Neuronal stem cell (in vitro differentiated cells): Measurements from ENCODE around the gene HSPB8.
"Not testable (repeated sequence)": the region's sequence is repeated elsewhere in the genome, so short reads cannot be mapped to it uniquely, and the experiment has no call there.

Experiments
- DNase-seq: peaks from one replicate; pipeline ENCODE4 v3.0.0-alpha.2; 2013; ENCODE audit warnings: low spot score
- H2AFZ ChIP-seq: one replicate; pipeline ENCODE4 v1.6.1; 2013; ENCODE audit warnings: mild to moderate bottlenecking, low read length, inconsistent platforms
- H2AK5ac ChIP-seq: 2 replicates; pipeline ENCODE4 v1.6.1; 2013; ENCODE audit warnings: low read depth, mild to moderate bottlenecking, inconsistent platforms, low read length, moderate library complexity, mixed read lengths
- H2BK120ac ChIP-seq: 2 replicates; pipeline ENCODE4 v1.6.1; 2013; ENCODE audit warnings: low read depth, mild to moderate bottlenecking, inconsistent platforms, low read length, moderate library complexity, mixed read lengths
- H2BK12ac ChIP-seq: one replicate; pipeline ENCODE4 v1.6.1; 2013; ENCODE audit warnings: low read length, inconsistent platforms
- H2BK15ac ChIP-seq: 2 replicates; pipeline ENCODE4 v1.6.1; 2013; ENCODE audit warnings: mild to moderate bottlenecking, low read length, inconsistent platforms, mixed read lengths
- H2BK5ac ChIP-seq: one replicate; pipeline ENCODE4 v1.6.1; 2013; ENCODE audit warnings: inconsistent platforms, mild to moderate bottlenecking, low read length, moderate library complexity
- H3K14ac ChIP-seq: one replicate; pipeline ENCODE4 v1.6.1; 2013; ENCODE audit warnings: low read length, inconsistent platforms
- H3K18ac ChIP-seq: 2 replicates; pipeline ENCODE4 v1.6.1; 2013; ENCODE audit warnings: low read length, inconsistent platforms
- H3K23ac ChIP-seq: 2 replicates; pipeline ENCODE4 v1.6.1; 2013; ENCODE audit warnings: low read depth, mild to moderate bottlenecking, mixed read lengths, low read length, inconsistent platforms; ENCODE audit not compliant: poor library complexity
- H3K27ac ChIP-seq: replicated peaks from 3 replicates; pipeline ENCODE4 v1.5.1; 2013; ENCODE audit warnings: low read length, inconsistent platforms
- H3K27me3 ChIP-seq, 3 experiments: 2 replicates each; pipeline ENCODE4 v1.6.1; 2013; ENCODE audit warnings: low read length in 3 of 3, mild to moderate bottlenecking in 2 of 3, inconsistent platforms in 1 of 3, low read depth in 1 of 3, mixed read lengths in 1 of 3, moderate library complexity in 1 of 3; ENCODE audit not compliant: control insufficient read depth in 3 of 3, insufficient read depth in 3 of 3
- H3K36me3 ChIP-seq, 2 donors: replicated peaks in 1 of 2; 2 replicates each; pipeline ENCODE4 v1.6.1; 2013; ENCODE audit warnings: low read length in 2 of 2; ENCODE audit not compliant: control insufficient read depth in 2 of 2, insufficient read depth in 2 of 2
- H3K4ac ChIP-seq: 2 replicates; pipeline ENCODE4 v1.6.1; 2013; ENCODE audit warnings: inconsistent platforms, mild to moderate bottlenecking, low read length, moderate library complexity
- H3K4me1 ChIP-seq, 2 donors: 1 replicate in 1 of 2; 2 replicates in 1 of 2; pipeline ENCODE4 v1.6.1; 2013; ENCODE audit warnings: low read length in 2 of 2, low read depth in 1 of 2; ENCODE audit not compliant: control insufficient read depth in 2 of 2, insufficient read depth in 1 of 2
- H3K4me2 ChIP-seq: one replicate; pipeline ENCODE4 v1.6.1; 2013; ENCODE audit warnings: mild to moderate bottlenecking, low read length, inconsistent platforms; ENCODE audit not compliant: insufficient read depth, poor library complexity, severe bottlenecking
- H3K4me3 ChIP-seq, 2 donors: 2 replicates each; pipeline ENCODE4 v1.5.1; 2013; ENCODE audit warnings: low read length in 2 of 2, mild to moderate bottlenecking in 2 of 2, inconsistent platforms in 1 of 2, moderate library complexity in 1 of 2
- H3K79me1 ChIP-seq: one replicate; pipeline ENCODE4 v1.6.1; 2013; ENCODE audit warnings: low read depth, mild to moderate bottlenecking, inconsistent platforms, low read length, moderate library complexity
- H3K9ac ChIP-seq: one replicate; pipeline ENCODE4 v1.6.1; 2013; ENCODE audit warnings: mild to moderate bottlenecking, low read depth, low read length, inconsistent platforms; ENCODE audit not compliant: poor library complexity
- H3K9me3 ChIP-seq, 2 donors: replicated peaks in 1 of 2; 2 replicates each; pipeline versions ENCODE3 to v1.6.1; 2013; ENCODE audit warnings: low read length in 2 of 2, mild to moderate bottlenecking in 2 of 2, inconsistent platforms in 1 of 2, low read depth in 1 of 2, mixed read lengths in 1 of 2, moderate library complexity in 1 of 2; ENCODE audit not compliant: control insufficient read depth in 2 of 2, insufficient read depth in 1 of 2
- H4K8ac ChIP-seq: one replicate; pipeline ENCODE4 v1.6.1; 2013; ENCODE audit warnings: low read depth, mild to moderate bottlenecking, inconsistent platforms, low read length, moderate library complexity
- H4K91ac ChIP-seq: one replicate; pipeline ENCODE4 v1.6.1; 2013; ENCODE audit warnings: low read length, low read depth, mild to moderate bottlenecking, inconsistent platforms; ENCODE audit not compliant: poor library complexity
- WGBS, 2 donors: extraction: QIAGEN DNeasy Blood & Tissue Kit; methylation state at CpG; one replicate each; pipeline ENCODE4 v1.1.7; 2013; ENCODE audit warnings: missing lambda C conversion rate in 2 of 2, mixed read lengths in 1 of 2; ENCODE audit not compliant: insufficient read length in 2 of 2, insufficient replicate concordance in 1 of 2; ENCODE audit errors: extremely low coverage in 2 of 2; 5-methylcytosine and 5-hydroxymethylcytosine counted together

Gene HSPB8

DNA sequence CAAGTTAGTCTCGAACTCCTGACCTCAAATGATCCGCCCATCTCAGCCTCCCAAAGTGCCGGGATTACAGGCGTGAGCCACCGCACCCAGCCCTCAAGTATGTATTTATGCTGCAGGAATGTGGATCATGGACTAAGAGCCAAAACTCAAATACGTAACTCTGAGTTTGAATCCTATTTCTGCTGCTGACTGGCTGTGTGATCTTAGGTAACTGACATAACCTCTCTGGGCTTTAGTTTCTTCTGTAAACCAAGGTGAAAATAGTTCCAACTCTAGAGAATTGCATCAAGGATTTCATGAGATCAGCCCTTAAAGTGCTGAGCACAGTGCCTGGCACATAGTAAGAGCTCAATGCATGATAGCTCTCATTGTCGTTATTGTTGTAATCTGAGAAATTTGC, 37.4 kb downstream of the HSPB8 start:
- no peak overlapping the region for H3K4me2 ChIP-seq
- no peaks in the 10 kb centered on the region for H3K79me1 ChIP-seq
- no peaks in the 10 kb centered on the region for H3K4me1 ChIP-seq
- H3K23ac ChIP-seq = no peak overlapping the region
- H3K27ac ChIP-seq = no peak overlapping the region
- WGBS, 2 donors = no CpG with 5 or more reads among the region's 7 CpGs
- H3K4ac ChIP-seq = no peak overlapping the region
- H3K18ac ChIP-seq = no peak overlapping the region
- H2BK5ac ChIP-seq = no peak overlapping the region
- DNase-seq = no peak
- no peak overlapping the region for H4K91ac ChIP-seq
- no peak overlapping the region for H2BK12ac ChIP-seq
- peaks cover 0 to 2% of the 10 kb centered on the region in 2 donors for H3K9me3 ChIP-seq
- no peaks in the 10 kb centered on the region for H3K36me3 ChIP-seq
- no peak overlapping the region for H2AK5ac ChIP-seq
- no peaks in the 10 kb centered on the region for H3K27me3 ChIP-seq
- H2BK120ac ChIP-seq = no peak overlapping the region
- no peak overlapping the region for H3K9ac ChIP-seq
- H3K4me3 ChIP-seq = no peak overlapping the region
- H3K14ac ChIP-seq = no peak overlapping the region
- no peak overlapping the region for H2AFZ ChIP-seq
- no peak overlapping the region for H4K8ac ChIP-seq
- H2BK15ac ChIP-seq = no peak overlapping the region

DNA sequence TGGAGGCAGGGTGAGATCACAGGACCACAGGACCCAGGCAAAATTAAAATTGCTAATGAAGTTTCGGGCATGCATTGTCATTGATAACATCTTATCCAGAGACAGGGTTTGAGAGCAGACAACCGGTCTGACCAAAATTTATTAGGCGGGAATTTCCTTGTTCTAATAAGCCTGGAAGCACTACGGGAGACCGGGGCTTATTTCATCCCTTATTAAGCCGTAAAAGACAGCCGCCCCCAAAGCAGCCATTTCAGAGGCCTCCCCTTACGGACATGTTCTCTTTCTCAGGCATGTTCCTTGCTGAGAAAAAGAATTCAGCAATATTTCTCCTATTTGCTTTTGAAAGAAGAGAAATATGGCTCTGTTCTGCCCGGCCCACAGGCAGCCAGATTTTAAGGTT, 40.1 kb downstream of the HSPB8 start:
- not testable (repeated sequence) for H3K9me3 ChIP-seq, H2AK5ac ChIP-seq, H3K9ac ChIP-seq, H3K27me3 ChIP-seq, H3K27ac ChIP-seq, H2AFZ ChIP-seq, H3K36me3 ChIP-seq, H3K4me2 ChIP-seq, H3K4me1 ChIP-seq, H3K18ac ChIP-seq, H2BK120ac ChIP-seq, H3K23ac ChIP-seq, H3K79me1 ChIP-seq, H4K91ac ChIP-seq, H3K4me3 ChIP-seq, H3K14ac ChIP-seq, H2BK5ac ChIP-seq, H2BK15ac ChIP-seq, H2BK12ac ChIP-seq, DNase-seq, H4K8ac ChIP-seq, H3K4ac ChIP-seq
- WGBS, 2 donors = no CpG with 5 or more reads among the region's 9 CpGs

DNA sequence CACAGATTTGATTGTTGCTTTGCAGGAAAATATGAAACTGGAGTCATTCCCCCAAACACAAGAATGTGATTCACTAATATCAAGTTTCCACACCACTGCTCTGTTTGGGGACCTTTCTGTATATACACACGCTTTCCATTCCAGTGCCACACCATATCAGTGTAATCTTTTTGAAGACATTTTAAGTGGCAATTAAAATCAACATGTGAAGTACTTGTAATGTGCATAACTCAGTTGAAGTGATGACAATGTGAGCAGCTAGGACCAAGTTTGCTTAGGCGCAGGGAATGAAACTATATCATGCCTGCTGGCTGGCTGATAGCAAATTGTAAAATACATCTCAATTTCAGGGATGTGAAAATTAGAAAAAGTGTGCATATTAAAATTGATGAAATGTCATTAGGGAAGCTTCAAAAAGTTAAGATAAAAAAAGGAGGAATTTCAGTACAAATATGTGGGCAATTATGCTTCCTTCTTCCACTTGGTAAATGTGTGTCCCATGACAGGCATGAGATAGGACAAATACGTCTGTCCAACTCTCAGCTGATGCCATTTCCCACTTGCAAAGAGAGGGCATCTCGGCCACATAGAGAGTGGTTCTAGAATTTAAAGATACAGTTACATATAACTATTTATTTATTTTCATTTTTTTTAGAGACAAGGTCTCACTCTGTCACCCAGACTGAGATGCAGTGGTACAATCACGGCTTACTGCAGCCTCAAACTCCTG, 43.7 kb downstream of the HSPB8 start:
- no peak overlapping the region for H3K9ac ChIP-seq
- no peak overlapping the region for H3K18ac ChIP-seq
- DNase-seq = no peak
- H3K4me1 ChIP-seq = peaks cover 0 to 2% of the 10 kb centered on the region in 2 donors
- no peak overlapping the region for H4K91ac ChIP-seq
- peaks cover 0 to 2% of the 10 kb centered on the region in 2 donors for H3K9me3 ChIP-seq
- no peak overlapping the region for H3K4me3 ChIP-seq
- no peak overlapping the region for H2BK120ac ChIP-seq
- no peaks in the 10 kb centered on the region for H3K36me3 ChIP-seq
- H2BK5ac ChIP-seq = no peak overlapping the region
- H2AFZ ChIP-seq = no peak overlapping the region
- H4K8ac ChIP-seq = no peak overlapping the region
- no peak overlapping the region for H3K4me2 ChIP-seq
- no peak overlapping the region for H3K27ac ChIP-seq
- no peak overlapping the region for H2BK12ac ChIP-seq
- no peak overlapping the region for H2AK5ac ChIP-seq
- H3K14ac ChIP-seq = no peak overlapping the region
- H3K27me3 ChIP-seq = no peaks in the 10 kb centered on the region
- H3K4ac ChIP-seq = no peak overlapping the region
- H3K79me1 ChIP-seq = no peaks in the 10 kb centered on the region
- no peak overlapping the region for H3K23ac ChIP-seq
- no CpG with 5 or more reads among the region's 5 CpGs for WGBS, 2 donors
- H2BK15ac ChIP-seq = no peak overlapping the region

DNA sequence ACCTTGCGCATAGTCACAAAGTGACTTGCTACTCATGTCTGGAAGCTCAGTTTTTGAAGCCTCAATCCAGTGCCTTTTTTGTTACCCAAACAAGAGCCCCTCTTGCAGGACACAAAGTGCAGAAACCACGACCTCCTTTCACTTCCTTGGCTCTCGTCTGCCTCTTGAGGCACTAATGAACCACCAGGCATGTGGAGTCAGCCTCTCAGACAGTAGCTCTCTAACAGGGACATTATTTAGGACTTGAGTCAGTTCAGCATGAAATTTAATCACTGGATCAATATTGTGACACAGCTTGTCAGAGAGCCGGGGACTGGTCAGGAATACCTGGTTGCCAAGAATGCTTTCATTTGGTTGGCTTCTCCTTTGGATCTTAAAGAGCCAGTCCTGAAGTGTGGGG, 46.7 kb downstream of the HSPB8 start:
- H3K14ac ChIP-seq = no peak overlapping the region

More for the DNA sequence above, 46.7 kb downstream of the HSPB8 start:
- no peaks in the 10 kb centered on the region for H3K79me1 ChIP-seq
- H3K9me3 ChIP-seq = no peaks in the 10 kb centered on the region
- H3K27me3 ChIP-seq = no peaks in the 10 kb centered on the region
- H3K4me1 ChIP-seq = peaks cover 0 to 2% of the 10 kb centered on the region in 2 donors
- no peak overlapping the region for H2BK120ac ChIP-seq
- H3K27ac ChIP-seq = no peak overlapping the region
- WGBS, 2 donors = no CpG with 5 or more reads among the region's 4 CpGs
- no peak overlapping the region for H2BK5ac ChIP-seq
- no peak overlapping the region for H2BK15ac ChIP-seq
- H2BK12ac ChIP-seq = no peak overlapping the region
- no peak overlapping the region for H3K4me3 ChIP-seq
- no peaks in the 10 kb centered on the region for H3K36me3 ChIP-seq
- H3K18ac ChIP-seq = no peak overlapping the region
- no peak overlapping the region for H4K8ac ChIP-seq
- H3K4ac ChIP-seq = no peak overlapping the region
- no peak overlapping the region for H2AK5ac ChIP-seq
- no peak overlapping the region for H3K9ac ChIP-seq
- H2AFZ ChIP-seq = no peak overlapping the region
- no peak for DNase-seq
- no peak overlapping the region for H3K23ac ChIP-seq
- no peak overlapping the region for H4K91ac ChIP-seq
- no peak overlapping the region for H3K4me2 ChIP-seq
